ENCODE data around the gene MYBL2. TPM values are rescaled to one million over a fixed set of nuclear protein-coding genes. Genes with fewer than 3 reads are reported as not detected.

Gene MYBL2
- polyA plus RNA-seq, 1 donor (not counting 4 experiments of a cell fraction or from before 2014, with no cell fraction given) = 4.0 TPM

- Histone ChIP-seq H3K4me3 (ENCODE audit: control insufficient read depth in 2 of 3, extremely low read depth in 1 of 3, insufficient read depth in 2 of 3, low read depth in 1 of 3, low read length in 3 of 3) (no peak overlapping the region), H4K20me1 (ENCODE audit: control insufficient read depth, extremely low read depth, insufficient read depth, low read length) (no peaks in the 10 kb centered on the region), H3K79me2 (ENCODE audit: control insufficient read depth, insufficient read depth, low read length) (no peaks in the 10 kb centered on the region), H3K9me3 (ENCODE audit: control insufficient read depth, low read depth, low read length) (no peaks in the 10 kb centered on the region), H3K4me1 (ENCODE audit: control insufficient read depth, extremely low read depth, insufficient read depth, low read length) (no peaks in the 10 kb centered on the region), H3K27ac (ENCODE audit: control insufficient read depth, insufficient read depth, low read length) (no peak overlapping the region), H3K27me3 (ENCODE audit: control insufficient read depth, extremely low read depth, insufficient read depth, low read length) (peaks cover 3% of the 10 kb centered on the region), H2AFZ (ENCODE audit: control insufficient read depth, low read length) (no peak overlapping the region), H3K4me2 (ENCODE audit: control insufficient read depth, extremely low read depth, insufficient read depth, low read depth, low read length) (no peak overlapping the region), H3K36me3 (ENCODE audit: control insufficient read depth in 2 of 2, extremely low read depth in 1 of 2, insufficient read depth in 2 of 2, low read length in 2 of 2) (no peaks in the 10 kb centered on the region), H3K9me1 (ENCODE audit: control insufficient read depth, extremely low read depth, insufficient read depth, low read length) (no peaks in the 10 kb centered on the region), H3K9ac (ENCODE audit: control insufficient read depth, extremely low read depth, insufficient read depth, low read length) (no peak overlapping the region)
- dilution Hi-C loops (cut with MboI; ENCODE audit: extremely low pct_ligation_motif_present, low sequenced_read_pairs) = no loop called here
- no peak for DNase-seq (ENCODE audit: low read depth, low spot score)
- TF ChIP-seq, protein P1, sequence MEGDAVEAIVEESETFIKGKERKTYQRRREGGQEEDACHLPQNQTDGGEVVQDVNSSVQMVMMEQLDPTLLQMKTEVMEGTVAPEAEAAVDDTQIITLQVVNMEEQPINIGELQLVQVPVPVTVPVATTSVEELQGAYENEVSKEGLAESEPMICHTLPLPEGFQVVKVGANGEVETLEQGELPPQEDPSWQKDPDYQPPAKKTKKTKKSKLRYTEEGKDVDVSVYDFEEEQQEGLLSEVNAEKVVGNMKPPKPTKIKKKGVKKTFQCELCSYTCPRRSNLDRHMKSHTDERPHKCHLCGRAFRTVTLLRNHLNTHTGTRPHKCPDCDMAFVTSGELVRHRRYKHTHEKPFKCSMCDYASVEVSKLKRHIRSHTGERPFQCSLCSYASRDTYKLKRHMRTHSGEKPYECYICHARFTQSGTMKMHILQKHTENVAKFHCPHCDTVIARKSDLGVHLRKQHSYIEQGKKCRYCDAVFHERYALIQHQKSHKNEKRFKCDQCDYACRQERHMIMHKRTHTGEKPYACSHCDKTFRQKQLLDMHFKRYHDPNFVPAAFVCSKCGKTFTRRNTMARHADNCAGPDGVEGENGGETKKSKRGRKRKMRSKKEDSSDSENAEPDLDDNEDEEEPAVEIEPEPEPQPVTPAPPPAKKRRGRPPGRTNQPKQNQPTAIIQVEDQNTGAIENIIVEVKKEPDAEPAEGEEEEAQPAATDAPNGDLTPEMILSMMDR (optimal IDR thresholded peaks at IDR 0.05 in 1 of 3, IDR thresholded peaks at IDR 0.05 in 1 of 3, conservative IDR thresholded peaks at IDR 0.05 in 1 of 3; ENCODE audit: extremely low read depth in 1 of 3, insufficient read depth in 2 of 3, low read length in 3 of 3) = no peak
- TF ChIP-seq EZH2 (IDR thresholded peaks at IDR 0.05; ENCODE audit: low read length) = no peak
- no peak for FAIRE-seq
Observed at GRCh38 chr20:43724383-43724782, 57.5 kb downstream of the MYBL2 start.

GRCh38 chr20:43725666-43726065, 58.8 kb downstream of the MYBL2 start:
- H3K9me1 ChIP-seq (ENCODE audit: control insufficient read depth, extremely low read depth, insufficient read depth, low read length) = no peaks in the 10 kb centered on the region
- H3K9ac ChIP-seq (ENCODE audit: control insufficient read depth, extremely low read depth, insufficient read depth, low read length) = no peak overlapping the region
- no peak overlapping the region for H3K27ac ChIP-seq (ENCODE audit: control insufficient read depth, insufficient read depth, low read length)
- no peaks in the 10 kb centered on the region for H3K79me2 ChIP-seq (ENCODE audit: control insufficient read depth, insufficient read depth, low read length)
- no peak overlapping the region for H2AFZ ChIP-seq (ENCODE audit: control insufficient read depth, low read length)
- no peaks in the 10 kb centered on the region for H3K36me3 ChIP-seq (ENCODE audit: control insufficient read depth in 2 of 2, extremely low read depth in 1 of 2, insufficient read depth in 2 of 2, low read length in 2 of 2)
- FAIRE-seq (no peak), DNase-seq (ENCODE audit: low read depth, low spot score) (no peak)
- H3K4me3 ChIP-seq (ENCODE audit: control insufficient read depth in 2 of 3, extremely low read depth in 1 of 3, insufficient read depth in 2 of 3, low read depth in 1 of 3, low read length in 3 of 3) = no peak overlapping the region
- H3K4me2 ChIP-seq (ENCODE audit: control insufficient read depth, extremely low read depth, insufficient read depth, low read depth, low read length) = no peak overlapping the region
- H3K4me1 ChIP-seq (ENCODE audit: control insufficient read depth, extremely low read depth, insufficient read depth, low read length) = no peaks in the 10 kb centered on the region
- no peak for TF ChIP-seq EZH2 (IDR thresholded peaks at IDR 0.05; ENCODE audit: low read length)
- TF ChIP-seq, protein P1 (optimal IDR thresholded peaks at IDR 0.05 in 1 of 3, IDR thresholded peaks at IDR 0.05 in 1 of 3, conservative IDR thresholded peaks at IDR 0.05 in 1 of 3; ENCODE audit: extremely low read depth in 1 of 3, insufficient read depth in 2 of 3, low read length in 3 of 3) = no peak
- dilution Hi-C loops (cut with MboI; ENCODE audit: extremely low pct_ligation_motif_present, low sequenced_read_pairs) = no loop called here
- no peaks in the 10 kb centered on the region for H3K9me3 ChIP-seq (ENCODE audit: control insufficient read depth, low read depth, low read length)
- peaks cover 3% of the 10 kb centered on the region for H3K27me3 ChIP-seq (ENCODE audit: control insufficient read depth, extremely low read depth, insufficient read depth, low read length)
- H4K20me1 ChIP-seq (ENCODE audit: control insufficient read depth, extremely low read depth, insufficient read depth, low read length) = no peaks in the 10 kb centered on the region
